C1 segment of cervical spinal cord (tissue), 14 donors: ENCODE results near the gene CNOT6.
A peak's percentile ranks its signal among the peaks of the same experiment; 100 is the strongest.
"Not testable (repeated sequence)": the region's sequence is repeated elsewhere in the genome, so short reads cannot be mapped to it uniquely, and the experiment has no call there.

ENCODE experiments used
- DNase-seq, 14 donors: peaks; one replicate each; lab custom pipeline; 2025; lab: John Stamatoyannopoulos, UW

Gene CNOT6

GRCh38 chr5:180494060-180494509, at the start of gene CNOT6:
Gene CNOT6 (plus strand): TSS chr5:180494379. CDS start chr5:180529277, 34,898 bp downstream.
- peak; percentile 34 to 96 (median 86) for DNase-seq

GRCh38 chr5:180454752-180455151, 39.4 kb upstream of the CNOT6 start:
- DNase-seq = no peak

GRCh38 chr5:180455872-180456271, 38.3 kb upstream of the CNOT6 start:
- no peak for DNase-seq

- no peak for DNase-seq
Observed at GRCh38 chr5:180456792-180457191, 37.4 kb upstream of the CNOT6 start.

GRCh38 chr5:180458852-180459673, 35.1 kb upstream of the CNOT6 start:
- not testable (repeated sequence) for DNase-seq

- not testable (repeated sequence) for DNase-seq
Observed at GRCh38 chr5:180459674-180460142, 34.5 kb upstream of the CNOT6 start.

GRCh38 chr5:180460834-180461233, 33.3 kb upstream of the CNOT6 start:
- DNase-seq = no peak

- no peak for DNase-seq
Observed at GRCh38 chr5:180461303-180461702, 32.9 kb upstream of the CNOT6 start.

GRCh38 chr5:180463216-180463900, 30.8 kb upstream of the CNOT6 start:
- no peak for DNase-seq

GRCh38 chr5:180463916-180464602, 30.1 kb upstream of the CNOT6 start:
- DNase-seq = no peak

GRCh38 chr5:180464603-180464970, 29.6 kb upstream of the CNOT6 start:
- no peak for DNase-seq

GRCh38 chr5:180465052-180465451, 29.1 kb upstream of the CNOT6 start:
- DNase-seq = not testable (repeated sequence)

- no peak for DNase-seq
Observed at GRCh38 chr5:180466316-180466715, 27.9 kb upstream of the CNOT6 start.

- DNase-seq = no peak
Observed at GRCh38 chr5:180467028-180467975, 26.9 kb upstream of the CNOT6 start.

- DNase-seq = no peak
Observed at GRCh38 chr5:180467989-180468731, 26.0 kb upstream of the CNOT6 start.

- no peak for DNase-seq
Observed at GRCh38 chr5:180468732-180469585, 25.2 kb upstream of the CNOT6 start.

GRCh38 chr5:180469586-180469865, 24.7 kb upstream of the CNOT6 start:
- no peak for DNase-seq

GRCh38 chr5:180469866-180470265, 24.3 kb upstream of the CNOT6 start:
- no peak for DNase-seq

- DNase-seq = no peak
Observed at GRCh38 chr5:180470361-180470760, 23.8 kb upstream of the CNOT6 start.
